DND-41 (cell line): Measurements from ENCODE around the gene GPT2.

ENCODE experiments used
- ATAC-seq: fragments of 200-7000 bp; cut with Tn5 transposase; 3 replicates; pipeline ENCODE4 v1.9.1; 2021; ENCODE audit warnings: low read depth; ENCODE audit not compliant: insufficient read depth
- DNase-seq: peaks from one replicate; pipeline ENCODE4 v3.0.0-alpha.2; 2020
- H2AFZ ChIP-seq: 2 replicates; pipeline ENCODE4 v1.6.0; 2012; ENCODE audit warnings: low read depth, low read length
- H3K27ac ChIP-seq: 2 replicates; pipeline ENCODE4 v1.5.1; 2012; ENCODE audit warnings: low read length, inconsistent platforms
- H3K27me3 ChIP-seq: fragments of 200-600 bp; sonication (generic); 2 replicates; pipeline ENCODE4 v1.6.0; 2012; ENCODE audit warnings: low read length, mild to moderate bottlenecking, inconsistent platforms; ENCODE audit not compliant: insufficient read depth, poor library complexity
- H3K36me3 ChIP-seq: 2 replicates; pipeline ENCODE4 v1.5.1; 2012; ENCODE audit warnings: low read length, inconsistent platforms; ENCODE audit not compliant: insufficient read depth
- H3K4me1 ChIP-seq: 2 replicates; pipeline ENCODE4 v1.5.1; 2012; ENCODE audit warnings: mild to moderate bottlenecking, low read length; ENCODE audit not compliant: insufficient read depth
- H3K4me2 ChIP-seq: 2 replicates; pipeline ENCODE4 v1.6.0; 2012; ENCODE audit warnings: mild to moderate bottlenecking, moderate library complexity, low read length, inconsistent platforms; ENCODE audit not compliant: insufficient read depth
- H3K4me3 ChIP-seq, 2 experiments: fragments of 200-600 bp in 1 of 2; shearing (Covaris generic) in 1 of 2; 2 replicates each; pipeline ENCODE4 v1.5.1; 2012 to 2016; ENCODE audit warnings: inconsistent platforms in 2 of 2, low read length in 2 of 2, mild to moderate bottlenecking in 2 of 2, low read depth in 1 of 2, moderate library complexity in 1 of 2
- H3K79me2 ChIP-seq: 2 replicates; pipeline ENCODE4 v1.6.0; 2012; ENCODE audit warnings: low read length, inconsistent platforms; ENCODE audit not compliant: insufficient read depth
- H3K9ac ChIP-seq: 2 replicates; pipeline ENCODE4 v1.6.0; 2012; ENCODE audit warnings: low read depth, mild to moderate bottlenecking, inconsistent platforms, low read length, moderate library complexity
- H3K9me3 ChIP-seq: 2 replicates; pipeline ENCODE4 v1.5.1; 2012; ENCODE audit warnings: low read length, moderate library complexity, mild to moderate bottlenecking, inconsistent platforms; ENCODE audit not compliant: insufficient read depth, severe bottlenecking
- H4K20me1 ChIP-seq: 2 replicates; pipeline ENCODE4 v1.6.0; 2012; ENCODE audit warnings: low read length; ENCODE audit not compliant: insufficient read depth
- CTCF ChIP-seq: IDR thresholded peaks from 2 replicates; pipeline ENCODE4 v1.5.1; 2012; ENCODE audit warnings: borderline replicate concordance, low read length, moderate library complexity, mild to moderate bottlenecking; ENCODE audit not compliant: poor library complexity, severe bottlenecking; ENCODE audit errors: extremely low read depth
- EZH2 ChIP-seq: IDR thresholded peaks from 3 replicates; pipeline ENCODE4 v1.6.1; 2012; ENCODE audit warnings: borderline replicate concordance, low read depth, mild to moderate bottlenecking, moderate library complexity, low read length, inconsistent platforms; ENCODE audit not compliant: severe bottlenecking

GPT2 gene

DNA sequence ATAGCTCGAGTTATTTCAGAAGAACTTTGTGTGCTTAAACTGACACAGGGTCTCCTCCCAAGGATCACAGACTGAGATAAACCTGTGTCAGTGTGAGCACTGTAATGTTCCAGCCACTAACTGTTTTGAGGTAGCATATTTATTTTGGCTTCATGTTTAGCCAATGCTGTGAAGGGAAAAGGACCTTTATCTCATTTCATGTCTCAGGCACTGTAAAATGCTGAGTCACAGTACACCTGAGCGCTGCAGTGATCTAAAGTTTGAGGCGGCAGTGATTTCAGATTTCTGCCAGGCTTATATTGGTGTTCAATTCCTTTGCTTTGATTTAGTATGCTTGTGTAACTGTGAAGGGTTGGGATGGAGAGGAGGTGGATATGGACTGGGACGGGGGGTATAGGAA lies 92.4 kb downstream of the GPT2 start:
- peaks cover 16% of the 10 kb centered on the region; the same call in 1 of the 2 replicates for H4K20me1 ChIP-seq
- ATAC-seq, result no peak
- no peaks in the 10 kb centered on the region; the same call in 1 of the 2 replicates for H3K36me3 ChIP-seq
- H3K79me2 ChIP-seq, result peaks cover 31% of the 10 kb centered on the region
- H3K9ac ChIP-seq, result no peak overlapping the region
- TF ChIP-seq EZH2, result no peak
- no peak for TF ChIP-seq CTCF
- H3K4me3 ChIP-seq, result no peak overlapping the region
- no peak for DNase-seq
- H2AFZ ChIP-seq, result no peak overlapping the region
- H3K4me1 ChIP-seq, result peaks cover 18% of the 10 kb centered on the region
- no peaks in the 10 kb centered on the region for H3K9me3 ChIP-seq
- H3K27ac ChIP-seq, result no peak overlapping the region
- H3K27me3 ChIP-seq, result no peaks in the 10 kb centered on the region
- H3K4me2 ChIP-seq, result no peak overlapping the region
